ENCODE measurements around the gene CCDC149. TPM values are rescaled to one million over a fixed set of nuclear protein-coding genes. Genes with fewer than 3 reads are reported as not detected.
A peak's percentile ranks its signal among the peaks of the same experiment; 100 is the strongest.

Gene CCDC149
- total and polyA plus RNA-seq, 2 of the 4 experiments (the other 2 are of a cell fraction): 6.7 to 7.0 TPM

- dilution Hi-C loops (cut with HindIII; ENCODE audit: low sequenced_read_pairs, unreplicated experiment) (no loop called here), intact Hi-C loops (cut with micrococcal nuclease) (no loop called here), in situ Hi-C loops (cut with MboI; ENCODE audit: low sequenced_read_pairs) (no loop called here)
- Histone ChIP-seq H2BK20ac (ENCODE audit: low read depth, low read length) (peak overlapping the region; percentile 33; the same call in 1 of the 2 replicates), H3K9ac (ENCODE audit: low read depth, low read length) (no peak overlapping the region), H3K9me3 (ENCODE audit: control insufficient read depth, insufficient read depth, low read length) (peaks cover 5% of the 10 kb centered on the region), H3K4ac (ENCODE audit: low read depth, low read length) (no peak overlapping the region; the same call in 1 of the 2 replicates), H3K27me3 (ENCODE audit: control insufficient read depth, insufficient read depth, low read length) (no peaks in the 10 kb centered on the region), H4K8ac (ENCODE audit: low read depth in 2 of 2, low read length in 2 of 2) (no peak overlapping the region), H2BK5ac (ENCODE audit: low read depth, low read length, poor library complexity, severe bottlenecking) (no peak overlapping the region), H4K5ac (ENCODE audit: low read depth, low read length) (no peak overlapping the region), H3K9me1 (ENCODE audit: insufficient read depth, low read length) (peaks cover 8% of the 10 kb centered on the region), H3K4me2 (ENCODE audit: low read depth, low read length) (no peak overlapping the region), H3K79me1 (ENCODE audit: low read depth in 1 of 2, low read length in 2 of 2) (peaks cover 0 to 5% of the 10 kb centered on the region in 2 experiments; a peak in 1 of 4 replicates), H2AK9ac (replicated peaks; ENCODE audit: low read depth, low read length, poor library complexity) (no peak overlapping the region), H2AK5ac (ENCODE audit: low read depth, low read length) (no peak overlapping the region), H3K56ac (ENCODE audit: extremely low read depth, insufficient read depth, low read length) (no peak overlapping the region), H2BK120ac (ENCODE audit: low read depth, low read length) (no peak overlapping the region), H4K20me1 (ENCODE audit: insufficient read depth, low read length) (0 out of 2 replicates have a peak, but pooled peaks cover 3% of the 10 kb centered on the region), H3K23ac (ENCODE audit: low read depth, low read length) (no peak overlapping the region), H4K91ac (ENCODE audit: insufficient read depth, low read depth, low read length) (no peak overlapping the region), H3K36me3 (ENCODE audit: control insufficient read depth, insufficient read depth, low read length) (peaks cover 3% of the 10 kb centered on the region; the same call in 1 of the 2 replicates), H3K4me1 (ENCODE audit: control insufficient read depth, insufficient read depth, low read length) (peaks cover 10% of the 10 kb centered on the region), H3K14ac (replicated peaks; ENCODE audit: low read depth, low read length) (no peak overlapping the region), H3K18ac (ENCODE audit: low read depth, low read length) (no peak overlapping the region), H3K4me3 (ENCODE audit: insufficient read depth, low read depth, low read length) (no peak overlapping the region), H2AFZ (replicated peaks; ENCODE audit: low read length, poor library complexity) (no peak overlapping the region), H2BK15ac (ENCODE audit: low read depth, low read length) (no peak overlapping the region), H3K27ac (ENCODE audit: insufficient read depth, low read length) (no peak overlapping the region)
- CTCF ChIA-PET: interaction anchor here (0.6 kb wide), 1 partner anchor 16 kb away, joined by 3 read pairs; no protein-coding TSS in a partner anchor
- no peak for TF ChIP-seq POLR2A (IDR thresholded peaks at IDR 0.05; ENCODE audit: low read depth, low read length)
- no peak for TF ChIP-seq USF2 (IDR thresholded peaks at IDR 0.05; ENCODE audit: low read depth, low read length)
- TF ChIP-seq MAZ (IDR thresholded peaks at IDR 0.05; ENCODE audit: borderline replicate concordance, low read depth, low read length): no peak
- TF ChIP-seq CTCF (conservative IDR thresholded peaks at IDR 0.05; ENCODE audit: low read depth, low read length): no peak
- TF ChIP-seq RFX5 (IDR thresholded peaks at IDR 0.05; ENCODE audit: low read depth, low read length): no peak
- TF ChIP-seq BHLHE40 (IDR thresholded peaks at IDR 0.05; ENCODE audit: low read depth, low read length): no peak
- TF ChIP-seq, protein P1, sequence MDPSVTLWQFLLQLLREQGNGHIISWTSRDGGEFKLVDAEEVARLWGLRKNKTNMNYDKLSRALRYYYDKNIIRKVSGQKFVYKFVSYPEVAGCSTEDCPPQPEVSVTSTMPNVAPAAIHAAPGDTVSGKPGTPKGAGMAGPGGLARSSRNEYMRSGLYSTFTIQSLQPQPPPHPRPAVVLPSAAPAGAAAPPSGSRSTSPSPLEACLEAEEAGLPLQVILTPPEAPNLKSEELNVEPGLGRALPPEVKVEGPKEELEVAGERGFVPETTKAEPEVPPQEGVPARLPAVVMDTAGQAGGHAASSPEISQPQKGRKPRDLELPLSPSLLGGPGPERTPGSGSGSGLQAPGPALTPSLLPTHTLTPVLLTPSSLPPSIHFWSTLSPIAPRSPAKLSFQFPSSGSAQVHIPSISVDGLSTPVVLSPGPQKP (IDR thresholded peaks at IDR 0.05; ENCODE audit: borderline replicate concordance, low read depth, low read length): no peak
- no peak for TF ChIP-seq NFE2L2 (IDR thresholded peaks at IDR 0.05; ENCODE audit: low read depth, low read length)
- TF ChIP-seq CHD1 (IDR thresholded peaks at IDR 0.05; ENCODE audit: low read depth, low read length): no peak
- TF ChIP-seq MXI1 (IDR thresholded peaks at IDR 0.05; ENCODE audit: borderline replicate concordance, low read depth, low read length): no peak
- POLR2A ChIA-PET (ENCODE audit: unreplicated experiment): no interaction called here
- 100% methylated on average over 1 of the region's 6 CpGs; no CpG with 5 or more reads in 1 of the 2 experiments for WGBS, 2 experiments (ENCODE audit: extremely low coverage in 2 of 2, insufficient read length in 1 of 2)
- ATAC-seq (ENCODE audit: low read depth) (no peak), DNase-seq (no peak)
- BruUV-seq (replicated peaks): no TSS peak
Observed at GRCh38 chr4:24808955-24809354, 103.9 kb downstream of the CCDC149 start.

All from IMR-90 (cell line).